Liver (tissue), 9 donors: ENCODE results near the gene MAP7D1. TPM values are rescaled to one million over a fixed set of nuclear protein-coding genes. Genes with fewer than 3 reads are reported as not detected.

Source experiments
- DNase-seq: peaks from one replicate; pipeline ENCODE4 v3.0.0-alpha.2; 2017; ENCODE audit warnings: low spot score
- H3K27ac ChIP-seq, 2 donors: one replicate each; pipeline ENCODE4 v1.7.0; 2013; ENCODE audit warnings: inconsistent platforms in 2 of 2, low read length in 2 of 2, control low read depth in 1 of 2, low read depth in 1 of 2, mild to moderate bottlenecking in 1 of 2
- H3K27me3 ChIP-seq, 4 donors: one replicate each; pipeline versions ENCODE4 v1.6.1 to v1.7.0; 2013; ENCODE audit warnings: low read length in 3 of 4, inconsistent platforms in 1 of 4, mild to moderate bottlenecking in 1 of 4, moderate library complexity in 1 of 4; ENCODE audit not compliant: control insufficient read depth in 4 of 4, insufficient read depth in 4 of 4
- H3K36me3 ChIP-seq, 4 donors: one replicate each; pipeline versions ENCODE4 v1.6.1 to v1.7.0; 2013; ENCODE audit warnings: low read length in 3 of 4, mild to moderate bottlenecking in 3 of 4, low read depth in 1 of 4, moderate library complexity in 1 of 4; ENCODE audit not compliant: control insufficient read depth in 4 of 4, insufficient read depth in 3 of 4
- H3K4me1 ChIP-seq, 4 donors: one replicate each; pipeline versions ENCODE4 v1.6.1 to v1.7.0; 2013; ENCODE audit warnings: low read length in 3 of 4, mild to moderate bottlenecking in 3 of 4, moderate library complexity in 1 of 4; ENCODE audit not compliant: control insufficient read depth in 4 of 4, insufficient read depth in 4 of 4
- H3K4me3 ChIP-seq, 3 donors: one replicate each; pipeline versions ENCODE4 v1.6.1 to v1.7.0; 2013; ENCODE audit warnings: low read length in 3 of 3, control low read depth in 1 of 3, low read depth in 1 of 3, mild to moderate bottlenecking in 1 of 3
- H3K9ac ChIP-seq, 2 donors: one replicate each; pipeline ENCODE4 v1.7.0; 2013; ENCODE audit warnings: low read length in 2 of 2, mild to moderate bottlenecking in 2 of 2, moderate library complexity in 2 of 2, control low read depth in 1 of 2, low read depth in 1 of 2
- H3K9me3 ChIP-seq, 4 donors: one replicate each; pipeline versions ENCODE4 v1.6.1 to v1.7.0; 2013; ENCODE audit warnings: low read length in 3 of 4; ENCODE audit not compliant: control insufficient read depth in 4 of 4
- EGR1 ChIP-seq, 2 donors: IDR thresholded peaks; 2 replicates each; pipeline ENCODE4 v1.6.1; 2016 to 2018; ENCODE audit warnings: antibody characterized with exemption in 2 of 2, low read depth in 2 of 2
- FOXA1 ChIP-seq: IDR thresholded peaks from 2 replicates; pipeline ENCODE4 v1.6.1; 2016; ENCODE audit warnings: antibody characterized with exemption
- FOXA2 ChIP-seq: IDR thresholded peaks from 2 replicates; pipeline ENCODE4 v1.6.1; 2016; ENCODE audit warnings: antibody characterized with exemption
- HNF4A ChIP-seq, 2 donors: conservative IDR thresholded peaks; 2 replicates each; pipeline ENCODE4 v1.6.1; 2016; ENCODE audit warnings: antibody characterized with exemption in 2 of 2, mild to moderate bottlenecking in 2 of 2
- HNF4G ChIP-seq: IDR thresholded peaks from 2 replicates; pipeline ENCODE4 v1.6.1; 2016; ENCODE audit warnings: antibody characterized with exemption
- JUND ChIP-seq, 2 donors: IDR thresholded peaks; 2 replicates each; pipeline ENCODE4 v1.6.1; 2016; ENCODE audit warnings: antibody characterized with exemption in 2 of 2
- NR2F2 ChIP-seq: IDR thresholded peaks from 2 replicates; pipeline ENCODE4 v1.6.1; 2016; ENCODE audit warnings: antibody characterized with exemption
- RAD21 ChIP-seq, 2 donors: IDR thresholded peaks; 2 replicates each; pipeline ENCODE4 v1.6.1; 2016; ENCODE audit warnings: antibody characterized with exemption in 2 of 2, mild to moderate bottlenecking in 2 of 2
- RXRA ChIP-seq, 2 donors: IDR thresholded peaks; 2 replicates each; pipeline ENCODE4 v1.6.1; 2017 to 2018; ENCODE audit warnings: antibody characterized with exemption in 2 of 2, mild to moderate bottlenecking in 1 of 2
- TAF1 ChIP-seq: conservative IDR thresholded peaks from 2 replicates; pipeline ENCODE4 v1.6.1; 2016; ENCODE audit warnings: antibody characterized with exemption, mild to moderate bottlenecking
- WGBS: extraction: QIAGEN DNeasy Blood & Tissue Kit; methylation state at CpG from one replicate; pipeline ENCODE4 v1.1.7; 2013; 5-methylcytosine and 5-hydroxymethylcytosine counted together
- polyA plus RNA-seq, 2 donors: library from polyadenylated mRNA; stranded (reverse) in 1 of 2; unstranded in 1 of 2; fragments of 200-250 nt in 1 of 2; fragments of >200 nt in 1 of 2; fragmentation: Nextera tagmentation in 1 of 2; extraction: Ambion mirVana in 1 of 2; gene quantifications; one replicate each; pipeline versions ENCODE4 v1.2.1 to v1.2.3, GENCODE V29; 2013 to 2015
- total RNA-seq, 2 donors: library from RNA; depleted of rRNA; stranded (reverse); fragments of >200 nt; gene quantifications; one replicate each; pipeline ENCODE4 v1.2.3, GENCODE V29; 2014
- TF ChIP-seq, protein P1 (sequence below): IDR thresholded peaks from 2 replicates; pipeline ENCODE4 v1.6.1; 2016; ENCODE audit warnings: antibody characterized with exemption
- TF ChIP-seq, protein P2 (sequence below): fragments of 150-350 bp; IDR thresholded peaks from 2 replicates; pipeline ENCODE4 v1.5.1; 2017; ENCODE audit warnings: improper control_type of control experiment, low read depth, low read length; ENCODE audit not compliant: missing input control
- TF ChIP-seq, protein P3 (sequence below): IDR thresholded peaks from 2 replicates; pipeline ENCODE4 v1.6.1; 2016; ENCODE audit warnings: antibody characterized with exemption
- TF ChIP-seq, protein P4 (sequence below): IDR thresholded peaks from 2 replicates; pipeline ENCODE4 v1.6.1; 2016; ENCODE audit warnings: antibody characterized with exemption
- donor health status: healthy.
- donor health status: healthy.
- donor health status: healthy.
- donor health status: healthy.
- donor health status: healthy.

The MAP7D1 gene
- total and polyA plus RNA-seq, 4 donors, result 5.6 to 15.1 (median 12.9) TPM

DNA sequence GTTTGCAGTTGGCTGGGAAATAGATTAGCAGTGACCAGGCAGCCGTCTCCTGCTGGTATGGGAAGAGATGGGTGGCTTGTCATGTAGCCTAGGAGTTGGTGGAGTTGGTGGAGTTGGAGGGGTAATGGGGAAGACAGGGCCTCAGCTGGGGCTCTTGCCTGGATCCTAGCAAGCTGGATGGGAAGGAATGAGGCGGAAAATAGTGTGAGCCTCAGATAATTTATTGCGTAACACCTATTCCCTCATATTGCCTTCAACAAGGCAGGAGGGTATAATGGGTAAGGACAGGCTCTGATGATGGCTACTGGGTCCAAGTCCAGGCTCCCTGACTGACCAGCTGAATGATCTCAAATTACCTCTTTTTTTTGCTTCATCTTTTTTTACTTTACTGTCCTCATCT is 12.6 kb downstream of the MAP7D1 start (continued):
- TF ChIP-seq TAF1 (no peak), FOXA2 (no peak)

DNA sequence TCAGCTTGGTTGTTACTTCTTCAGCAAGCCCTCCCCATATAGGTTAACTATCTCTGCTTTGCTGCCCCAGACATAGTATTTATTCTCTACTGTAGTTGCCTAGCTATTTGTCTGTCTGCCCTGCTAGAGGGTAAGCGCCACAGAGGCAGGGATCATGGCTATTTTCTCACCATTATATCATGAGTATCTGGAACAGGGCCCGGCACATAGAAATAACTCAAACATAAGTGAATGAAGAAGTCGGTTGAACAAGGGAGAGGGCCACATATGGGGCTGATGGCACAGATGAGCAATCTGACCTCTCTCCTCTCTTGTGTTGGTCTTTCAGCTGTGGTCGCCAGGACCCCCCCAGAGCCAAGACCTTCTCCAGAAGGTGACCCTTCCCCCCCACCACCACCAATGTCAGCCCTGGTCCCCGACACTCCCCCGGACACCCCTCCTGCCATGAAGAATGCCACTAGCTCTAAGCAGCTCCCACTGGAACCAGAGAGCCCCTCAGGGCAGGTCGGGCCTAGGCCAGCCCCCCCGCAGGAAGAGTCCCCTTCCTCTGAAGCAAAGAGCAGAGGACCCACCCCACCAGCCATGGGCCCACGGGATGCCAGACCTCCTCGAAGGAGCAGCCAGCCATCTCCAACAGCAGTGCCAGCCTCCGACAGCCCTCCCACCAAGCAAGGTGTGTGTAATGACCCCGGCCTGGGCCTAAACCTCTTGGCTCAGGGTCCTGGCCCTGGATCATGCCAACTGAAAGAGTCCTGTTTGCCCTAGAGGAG is 14.9 kb downstream of the MAP7D1 start:
- no peak for DNase-seq
- Histone ChIP-seq H3K27me3 (no peaks in the 10 kb centered on the region), H3K9ac (no peak overlapping the region), H3K9me3 (no peaks in the 10 kb centered on the region), H3K4me3 (no peak overlapping the region), H3K4me1 (no peaks in the 10 kb centered on the region), H3K36me3 (peaks cover 4 to 24% (median 13%) of the 10 kb centered on the region in 4 donors), H3K27ac (no peak overlapping the region)
- 93% methylated on average over 12 of the region's 12 CpGs for WGBS
- TF ChIP-seq RAD21 (IDR thresholded peaks at IDR 0.05), result no peak
- TF ChIP-seq JUND (IDR thresholded peaks at IDR 0.05), result no peak
- TF ChIP-seq, protein P1, sequence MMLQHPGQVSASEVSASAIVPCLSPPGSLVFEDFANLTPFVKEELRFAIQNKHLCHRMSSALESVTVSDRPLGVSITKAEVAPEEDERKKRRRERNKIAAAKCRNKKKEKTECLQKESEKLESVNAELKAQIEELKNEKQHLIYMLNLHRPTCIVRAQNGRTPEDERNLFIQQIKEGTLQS, result no peak
- no peak for TF ChIP-seq EGR1 (IDR thresholded peaks at IDR 0.05; ENCODE audit: low read depth in 2 of 2)
- TF ChIP-seq HNF4G, result no peak

DNA sequence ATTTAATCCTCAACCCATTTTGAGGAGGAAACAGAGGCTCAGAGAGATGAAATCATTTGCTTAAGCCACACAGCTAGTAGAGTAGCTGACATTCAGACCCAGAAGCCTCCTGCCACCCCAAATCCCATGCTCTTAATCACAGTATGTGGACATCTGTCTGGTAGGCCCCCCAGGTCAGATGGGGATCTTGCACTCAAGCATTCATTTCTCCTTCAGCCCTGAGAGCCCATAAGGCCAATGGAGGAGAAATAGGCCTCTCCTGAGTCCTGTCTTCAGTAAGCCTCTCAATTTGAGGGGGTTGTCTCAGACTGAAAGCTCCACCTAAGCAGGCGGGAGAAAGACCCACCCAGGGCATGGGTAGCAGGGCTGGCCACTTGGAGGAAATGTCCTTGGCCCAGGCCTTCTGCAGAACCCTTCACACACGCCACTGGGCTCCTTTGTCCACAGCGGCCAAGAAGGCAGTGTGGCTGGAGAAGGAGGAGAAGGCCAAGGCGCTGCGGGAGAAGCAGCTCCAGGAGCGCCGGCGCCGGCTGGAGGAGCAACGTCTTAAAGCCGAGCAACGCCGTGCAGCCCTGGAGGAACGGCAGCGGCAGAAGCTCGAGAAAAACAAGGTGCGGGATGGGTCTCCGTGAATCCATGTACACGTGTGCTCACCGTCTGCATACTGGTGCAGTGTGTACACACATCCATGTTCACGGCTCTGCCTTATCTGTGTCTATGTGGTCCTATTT is 16.2 kb downstream of the MAP7D1 start:
- no peak for DNase-seq
- TF ChIP-seq, protein P2, sequence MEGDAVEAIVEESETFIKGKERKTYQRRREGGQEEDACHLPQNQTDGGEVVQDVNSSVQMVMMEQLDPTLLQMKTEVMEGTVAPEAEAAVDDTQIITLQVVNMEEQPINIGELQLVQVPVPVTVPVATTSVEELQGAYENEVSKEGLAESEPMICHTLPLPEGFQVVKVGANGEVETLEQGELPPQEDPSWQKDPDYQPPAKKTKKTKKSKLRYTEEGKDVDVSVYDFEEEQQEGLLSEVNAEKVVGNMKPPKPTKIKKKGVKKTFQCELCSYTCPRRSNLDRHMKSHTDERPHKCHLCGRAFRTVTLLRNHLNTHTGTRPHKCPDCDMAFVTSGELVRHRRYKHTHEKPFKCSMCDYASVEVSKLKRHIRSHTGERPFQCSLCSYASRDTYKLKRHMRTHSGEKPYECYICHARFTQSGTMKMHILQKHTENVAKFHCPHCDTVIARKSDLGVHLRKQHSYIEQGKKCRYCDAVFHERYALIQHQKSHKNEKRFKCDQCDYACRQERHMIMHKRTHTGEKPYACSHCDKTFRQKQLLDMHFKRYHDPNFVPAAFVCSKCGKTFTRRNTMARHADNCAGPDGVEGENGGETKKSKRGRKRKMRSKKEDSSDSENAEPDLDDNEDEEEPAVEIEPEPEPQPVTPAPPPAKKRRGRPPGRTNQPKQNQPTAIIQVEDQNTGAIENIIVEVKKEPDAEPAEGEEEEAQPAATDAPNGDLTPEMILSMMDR, result no peak
- TF ChIP-seq, protein P3, sequence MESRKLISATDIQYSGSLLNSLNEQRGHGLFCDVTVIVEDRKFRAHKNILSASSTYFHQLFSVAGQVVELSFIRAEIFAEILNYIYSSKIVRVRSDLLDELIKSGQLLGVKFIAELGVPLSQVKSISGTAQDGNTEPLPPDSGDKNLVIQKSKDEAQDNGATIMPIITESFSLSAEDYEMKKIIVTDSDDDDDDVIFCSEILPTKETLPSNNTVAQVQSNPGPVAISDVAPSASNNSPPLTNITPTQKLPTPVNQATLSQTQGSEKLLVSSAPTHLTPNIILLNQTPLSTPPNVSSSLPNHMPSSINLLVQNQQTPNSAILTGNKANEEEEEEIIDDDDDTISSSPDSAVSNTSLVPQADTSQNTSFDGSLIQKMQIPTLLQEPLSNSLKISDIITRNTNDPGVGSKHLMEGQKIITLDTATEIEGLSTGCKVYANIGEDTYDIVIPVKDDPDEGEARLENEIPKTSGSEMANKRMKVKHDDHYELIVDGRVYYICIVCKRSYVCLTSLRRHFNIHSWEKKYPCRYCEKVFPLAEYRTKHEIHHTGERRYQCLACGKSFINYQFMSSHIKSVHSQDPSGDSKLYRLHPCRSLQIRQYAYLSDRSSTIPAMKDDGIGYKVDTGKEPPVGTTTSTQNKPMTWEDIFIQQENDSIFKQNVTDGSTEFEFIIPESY, result no peak
- TF ChIP-seq TAF1 (no peak), JUND (IDR thresholded peaks at IDR 0.05) (no peak), RXRA (IDR thresholded peaks at IDR 0.05) (no peak), NR2F2 (no peak), FOXA1 (no peak), RAD21 (IDR thresholded peaks at IDR 0.05) (no peak), HNF4A (conservative IDR thresholded peaks at IDR 0.05) (no peak), HNF4G (no peak)
- TF ChIP-seq, protein P4, sequence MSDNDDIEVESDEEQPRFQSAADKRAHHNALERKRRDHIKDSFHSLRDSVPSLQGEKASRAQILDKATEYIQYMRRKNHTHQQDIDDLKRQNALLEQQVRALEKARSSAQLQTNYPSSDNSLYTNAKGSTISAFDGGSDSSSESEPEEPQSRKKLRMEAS, result no peak
- TF ChIP-seq, protein P1, result no peak
- H3K4me1 ChIP-seq, result no peaks in the 10 kb centered on the region
- no peak overlapping the region for H3K27ac ChIP-seq
- peaks cover 4 to 25% (median 13%) of the 10 kb centered on the region in 4 donors for H3K36me3 ChIP-seq
- no peak overlapping the region for H3K4me3 ChIP-seq
- no peak overlapping the region for H3K9ac ChIP-seq
- no peaks in the 10 kb centered on the region for H3K9me3 ChIP-seq
- WGBS, result 97% methylated on average over 21 of the region's 21 CpGs
- H3K27me3 ChIP-seq, result no peaks in the 10 kb centered on the region
